GM23248 (cell line): ENCODE data around the gene CCDC43.

Source experiments
- EZH2 ChIP-seq: fragments of 200-600 bp; sonication (generic); IDR thresholded peaks from 2 replicates; pipeline ENCODE4 v1.6.1; 2018; ENCODE audit warnings: antibody characterized with exemption, mild to moderate bottlenecking; ENCODE audit not compliant: insufficient read depth, poor library complexity, severe bottlenecking
- EZH2phosphoT487 ChIP-seq: fragments of 200-600 bp; sonication (generic); IDR thresholded peaks from 2 replicates; pipeline ENCODE4 v1.6.1; 2018; ENCODE audit warnings: antibody characterized with exemption, moderate library complexity, mild to moderate bottlenecking, low read depth; ENCODE audit not compliant: insufficient read depth

DNA sequence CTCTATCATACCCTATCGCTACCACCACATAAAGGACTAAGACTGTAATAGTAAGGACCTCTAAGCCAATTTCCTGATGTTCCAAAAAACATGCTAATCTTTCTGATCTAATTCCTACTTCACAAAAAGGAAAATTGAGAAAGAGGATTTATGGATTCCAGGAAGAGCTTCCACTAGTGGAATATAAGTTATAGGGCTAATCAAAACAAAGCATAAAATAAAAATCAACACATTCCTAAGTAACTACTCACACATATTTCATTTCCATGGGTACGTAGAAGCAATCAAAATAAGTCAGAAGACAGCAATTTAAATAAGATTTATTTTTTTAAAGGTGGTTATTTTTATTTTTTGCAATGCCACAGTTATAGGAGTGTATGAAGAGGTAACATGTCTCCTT, 12.4 kb downstream of the CCDC43 start:
- TF ChIP-seq EZH2 (no peak), EZH2phosphoT487 (no peak)
